Stimulated activated naive CD8-positive, alpha-beta T cell treated with anti-CD3 and anti-CD28 coated beads, Interleukin-15, Interleukin-2, amounts not matched to agents 100 ng/mL and 50 ng/mL, for 24 hours (primary cell): ENCODE data around the gene ESR1.

ENCODE experiments used
- H3K27ac Mint-ChIP-seq: one replicate; pipeline ENCODE4 v1.8.0; 2021; ENCODE audit warnings: mild to moderate bottlenecking, mixed read lengths
- H3K27me3 Mint-ChIP-seq: one replicate; pipeline ENCODE4 v1.8.0; 2021; ENCODE audit warnings: mixed read lengths
- H3K36me3 Mint-ChIP-seq: one replicate; pipeline ENCODE4 v1.8.0; 2021; ENCODE audit warnings: low read depth, mixed read lengths
- H3K4me1 Mint-ChIP-seq: one replicate; pipeline ENCODE4 v1.8.0; 2021; ENCODE audit warnings: low read depth, mixed read lengths
- H3K4me3 Mint-ChIP-seq: one replicate; pipeline ENCODE4 v1.8.0; 2021; ENCODE audit warnings: mild to moderate bottlenecking, mixed read lengths
- H3K9me3 Mint-ChIP-seq: one replicate; pipeline ENCODE4 v1.8.0; 2021; ENCODE audit warnings: mixed read lengths

Gene ESR1

GRCh38 chr6:151807513-151808370, at the start of gene ESR1:
ESR1 (plus strand) TSS chr6:151807682; CDS start chr6:151807913, 231 bp downstream.
- peak within 1 kb of the TSS; percentile 68 for H3K4me3 Mint-ChIP-seq
- no peaks in the 10 kb centered on the region for H3K9me3 Mint-ChIP-seq
- H3K4me1 Mint-ChIP-seq = peaks cover 16% of the 10 kb centered on the region
- no peak within 1 kb of the TSS for H3K27ac Mint-ChIP-seq
- H3K36me3 Mint-ChIP-seq = no peaks in the 10 kb centered on the region
- H3K27me3 Mint-ChIP-seq = peaks cover 60% of the 10 kb centered on the region

DNA sequence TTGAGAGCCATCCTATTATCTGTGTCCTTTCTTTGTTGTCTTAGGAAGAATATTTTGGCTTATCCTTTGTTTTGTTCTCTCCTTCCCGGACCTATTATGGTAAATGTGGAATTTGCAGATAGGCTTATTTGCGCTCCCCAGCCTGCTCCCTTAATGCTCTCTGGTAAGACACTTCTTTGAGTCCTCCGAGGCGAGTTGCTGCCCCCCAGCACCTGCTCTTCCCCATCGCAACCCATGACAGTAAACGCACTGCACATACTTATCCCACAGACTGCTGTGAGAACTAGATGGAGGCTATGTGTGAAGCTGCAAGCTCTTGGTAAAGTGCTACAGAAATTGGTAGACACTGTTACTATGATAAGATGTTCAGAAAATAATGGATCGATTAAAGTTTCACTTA, 47.0 kb upstream of the ESR1 start:
- Mint-ChIP-seq H3K36me3 (no peaks in the 10 kb centered on the region), H3K9me3 (no peaks in the 10 kb centered on the region), H3K4me3 (no peak overlapping the region), H3K4me1 (peaks cover 25% of the 10 kb centered on the region), H3K27ac (no peak overlapping the region), H3K27me3 (peaks cover 9% of the 10 kb centered on the region)

GRCh38 chr6:151761851-151762250, 45.6 kb upstream of the ESR1 start:
- Mint-ChIP-seq H3K4me3 (no peak overlapping the region), H3K9me3 (no peaks in the 10 kb centered on the region), H3K27me3 (peaks cover 5% of the 10 kb centered on the region), H3K27ac (no peak overlapping the region), H3K4me1 (peaks cover 25% of the 10 kb centered on the region), H3K36me3 (no peaks in the 10 kb centered on the region)

DNA sequence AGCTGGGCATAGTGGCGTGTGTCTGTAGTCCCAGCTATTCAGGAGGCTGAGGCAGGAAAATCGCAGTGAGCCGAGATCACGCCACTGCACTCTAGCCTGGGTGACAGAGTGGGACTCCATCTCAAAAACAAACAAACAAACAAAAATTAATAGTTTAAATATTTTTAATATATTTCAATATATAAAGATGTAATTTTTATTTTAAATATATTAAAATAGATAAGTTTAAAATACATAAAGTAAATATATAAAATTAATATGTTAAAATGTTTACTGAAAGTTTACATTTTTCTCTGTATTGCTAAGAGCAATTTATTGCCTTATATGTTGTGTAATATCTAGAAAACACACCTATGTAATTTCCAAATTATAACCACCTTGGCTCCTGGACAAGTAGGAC, 44.7 kb upstream of the ESR1 start:
- peaks cover 16% of the 10 kb centered on the region for H3K4me1 Mint-ChIP-seq
- H3K27ac Mint-ChIP-seq = no peak overlapping the region
- H3K36me3 Mint-ChIP-seq = no peaks in the 10 kb centered on the region
- H3K27me3 Mint-ChIP-seq = peaks cover 5% of the 10 kb centered on the region
- no peaks in the 10 kb centered on the region for H3K9me3 Mint-ChIP-seq
- no peak overlapping the region for H3K4me3 Mint-ChIP-seq

GRCh38 chr6:151763303-151763702, 44.2 kb upstream of the ESR1 start:
- no peaks in the 10 kb centered on the region for H3K36me3 Mint-ChIP-seq
- no peak overlapping the region for H3K27ac Mint-ChIP-seq
- H3K9me3 Mint-ChIP-seq = no peaks in the 10 kb centered on the region
- no peak overlapping the region for H3K4me3 Mint-ChIP-seq
- H3K27me3 Mint-ChIP-seq = peaks cover 5% of the 10 kb centered on the region
- H3K4me1 Mint-ChIP-seq = peaks cover 11% of the 10 kb centered on the region

- H3K36me3 Mint-ChIP-seq = no peaks in the 10 kb centered on the region
- H3K27me3 Mint-ChIP-seq = peaks cover 5% of the 10 kb centered on the region
- peaks cover 7% of the 10 kb centered on the region for H3K4me1 Mint-ChIP-seq
- no peak overlapping the region for H3K27ac Mint-ChIP-seq
- H3K9me3 Mint-ChIP-seq = no peaks in the 10 kb centered on the region
- peak overlapping the region; percentile 22 for H3K4me3 Mint-ChIP-seq
Observed at GRCh38 chr6:151763938-151764680, 43.4 kb upstream of the ESR1 start.

GRCh38 chr6:151765444-151765886, 42.0 kb upstream of the ESR1 start:
- Mint-ChIP-seq H3K27ac (no peak overlapping the region), H3K9me3 (no peaks in the 10 kb centered on the region), H3K36me3 (no peaks in the 10 kb centered on the region), H3K4me1 (peaks cover 7% of the 10 kb centered on the region), H3K4me3 (no peak overlapping the region), H3K27me3 (peaks cover 12% of the 10 kb centered on the region)

DNA sequence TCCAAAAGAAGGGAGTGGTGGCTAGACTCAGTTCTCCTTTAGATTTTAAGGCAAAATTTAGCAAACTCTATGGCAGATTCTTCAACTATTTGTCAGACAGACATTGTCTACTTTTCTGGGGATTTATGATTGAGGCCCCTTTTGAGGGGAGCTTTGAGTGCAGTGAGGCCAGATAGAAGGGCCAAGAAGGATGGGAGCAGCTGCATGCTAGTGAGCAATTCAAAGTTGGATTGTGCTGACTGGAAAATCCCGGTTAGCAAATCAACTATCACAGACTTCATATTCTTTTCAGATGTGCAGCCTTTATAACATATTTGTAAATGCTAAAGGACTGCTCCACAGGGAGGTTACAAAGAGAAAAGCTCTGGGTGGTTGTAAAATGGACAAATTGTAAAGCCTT, 35.0 kb upstream of the ESR1 start:
- Mint-ChIP-seq H3K36me3 (no peaks in the 10 kb centered on the region), H3K27ac (no peak overlapping the region), H3K9me3 (no peaks in the 10 kb centered on the region), H3K4me3 (no peak overlapping the region), H3K4me1 (no peaks in the 10 kb centered on the region), H3K27me3 (peaks cover 14% of the 10 kb centered on the region)

DNA sequence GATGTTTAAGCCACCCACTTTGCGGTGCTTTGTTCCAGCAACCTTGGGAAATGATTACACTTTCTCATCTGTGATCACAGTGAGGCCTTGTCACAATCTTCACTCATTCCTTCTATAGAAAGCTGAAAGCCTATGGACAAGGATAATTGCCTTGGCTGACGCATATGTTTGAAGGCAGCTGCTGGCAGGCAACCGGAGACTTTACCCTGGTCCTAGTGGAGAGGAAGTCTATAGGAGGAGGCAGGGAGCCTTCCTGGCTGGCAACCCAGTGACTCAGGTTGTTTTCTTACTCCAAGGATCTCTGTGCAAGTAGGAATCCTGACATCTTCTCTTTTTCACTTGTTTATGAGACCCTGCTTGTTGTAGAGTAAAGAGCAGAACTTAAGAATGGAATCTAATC, 34.1 kb upstream of the ESR1 start:
- peaks cover 14% of the 10 kb centered on the region for H3K27me3 Mint-ChIP-seq
- no peak overlapping the region for H3K27ac Mint-ChIP-seq
- H3K36me3 Mint-ChIP-seq = no peaks in the 10 kb centered on the region
- no peaks in the 10 kb centered on the region for H3K9me3 Mint-ChIP-seq
- H3K4me3 Mint-ChIP-seq = no peak overlapping the region
- H3K4me1 Mint-ChIP-seq = no peaks in the 10 kb centered on the region

DNA sequence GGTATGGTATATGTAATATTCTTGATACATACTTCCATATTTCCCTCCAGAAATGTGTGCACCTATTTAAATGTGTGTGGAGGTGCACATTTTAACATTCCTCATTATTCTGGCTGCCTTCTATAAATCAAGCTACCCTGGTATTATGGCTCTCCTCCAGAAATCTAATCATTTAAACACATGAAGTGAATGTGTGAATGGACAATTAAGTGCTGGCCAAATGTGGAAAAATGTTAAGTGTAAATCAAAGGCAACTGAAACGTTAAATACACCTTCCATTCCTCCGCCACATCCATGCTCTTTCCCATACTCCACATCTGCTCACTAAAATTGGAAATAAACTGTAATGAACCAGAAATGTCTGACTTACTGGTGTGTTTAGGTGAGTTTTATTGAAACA, 24.9 kb upstream of the ESR1 start:
- no peak overlapping the region for H3K4me3 Mint-ChIP-seq
- H3K9me3 Mint-ChIP-seq = no peaks in the 10 kb centered on the region
- no peaks in the 10 kb centered on the region for H3K36me3 Mint-ChIP-seq
- no peak overlapping the region for H3K27ac Mint-ChIP-seq
- peaks cover 6% of the 10 kb centered on the region for H3K27me3 Mint-ChIP-seq
- H3K4me1 Mint-ChIP-seq = no peaks in the 10 kb centered on the region

GRCh38 chr6:151783692-151784091, 23.8 kb upstream of the ESR1 start:
- Mint-ChIP-seq H3K9me3 (peaks cover 5% of the 10 kb centered on the region), H3K27me3 (peaks cover 9% of the 10 kb centered on the region), H3K27ac (no peak overlapping the region), H3K4me3 (no peak overlapping the region), H3K36me3 (peaks cover 2% of the 10 kb centered on the region), H3K4me1 (no peaks in the 10 kb centered on the region)

DNA sequence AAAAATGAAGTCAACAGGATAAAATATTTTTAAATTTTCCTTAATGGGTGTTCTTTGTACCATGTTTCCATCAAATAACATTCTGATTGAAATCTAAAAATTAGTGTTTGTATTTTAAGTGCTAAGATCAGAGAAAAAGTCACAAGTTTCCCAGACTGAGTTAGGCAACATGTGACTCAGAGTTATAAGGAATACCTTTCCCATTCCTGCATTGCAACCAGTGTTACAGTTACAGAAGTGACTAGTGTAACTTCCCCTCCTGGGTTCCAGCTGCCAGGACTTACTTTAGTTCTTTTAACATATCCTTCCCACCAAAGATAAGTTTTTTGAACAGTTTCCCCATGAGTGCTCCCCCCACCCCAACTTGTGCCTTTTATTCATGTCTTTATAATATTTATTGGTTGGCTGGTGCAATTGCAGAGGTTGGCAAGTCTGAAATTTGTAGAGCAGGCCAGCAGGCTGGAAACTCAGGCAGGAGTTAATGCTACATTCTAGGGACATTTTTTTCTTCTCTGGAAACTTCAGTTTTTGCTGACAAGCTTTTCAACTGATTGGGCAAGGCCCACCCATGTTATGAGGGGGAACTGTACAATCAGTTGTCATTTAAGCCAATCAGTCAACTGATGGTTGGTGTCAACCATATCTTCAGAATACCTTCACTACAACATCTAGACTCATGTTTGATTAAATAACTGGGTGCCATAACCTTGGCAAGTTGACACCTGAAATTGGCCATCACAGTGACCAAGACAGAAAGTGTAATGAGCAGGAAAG, 22.9 kb upstream of the ESR1 start:
- H3K27ac Mint-ChIP-seq = no peak overlapping the region
- H3K4me1 Mint-ChIP-seq = no peaks in the 10 kb centered on the region
- H3K36me3 Mint-ChIP-seq = peaks cover 4% of the 10 kb centered on the region
- H3K4me3 Mint-ChIP-seq = no peak overlapping the region
- H3K9me3 Mint-ChIP-seq = peaks cover 6% of the 10 kb centered on the region
- peaks cover 10% of the 10 kb centered on the region for H3K27me3 Mint-ChIP-seq

GRCh38 chr6:151796842-151797530, 10.5 kb upstream of the ESR1 start:
- Mint-ChIP-seq H3K4me1 (no peaks in the 10 kb centered on the region), H3K27ac (no peak overlapping the region), H3K4me3 (no peak overlapping the region), H3K36me3 (no peaks in the 10 kb centered on the region), H3K27me3 (peaks cover 24% of the 10 kb centered on the region), H3K9me3 (no peaks in the 10 kb centered on the region)

DNA sequence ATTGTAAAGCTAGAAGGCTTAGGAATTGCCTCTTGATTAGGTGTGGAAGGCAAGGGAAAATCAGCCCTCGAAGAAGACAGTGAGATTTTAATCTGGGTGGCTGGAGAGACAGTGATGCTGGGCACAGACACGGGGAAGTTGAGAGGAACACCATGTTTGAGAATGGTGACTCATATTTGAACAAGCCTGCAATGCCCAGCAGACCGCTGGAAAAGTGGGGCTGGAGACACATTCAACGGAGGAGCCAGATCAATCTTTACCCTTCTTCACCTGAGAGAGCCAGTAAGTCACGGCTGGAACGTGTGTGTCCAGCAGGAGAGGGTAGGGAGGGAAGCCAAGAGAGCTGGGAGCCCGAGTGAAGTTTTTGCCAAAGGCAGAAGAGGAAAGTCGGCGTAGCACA, 3.7 kb upstream of the ESR1 start:
- Mint-ChIP-seq H3K9me3 (no peaks in the 10 kb centered on the region), H3K4me3 (no peak overlapping the region), H3K27me3 (peaks cover 54% of the 10 kb centered on the region), H3K36me3 (no peaks in the 10 kb centered on the region), H3K4me1 (peaks cover 13% of the 10 kb centered on the region), H3K27ac (no peak overlapping the region)
